MM.1S (cell line): Measurements from ENCODE around the gene MOSMO.

Experiments used
- DNase-seq: peaks from one replicate; pipeline ENCODE4 v3.0.0-alpha.2; 2015
- H2AFZ ChIP-seq: fragments of 300-600 bp; sonication (generic); 2 replicates; pipeline ENCODE4 v1.6.0; 2016; ENCODE audit warnings: antibody characterized with exemption, low read length
- H3F3A ChIP-seq: fragments of 300-600 bp; sonication (generic); 2 replicates; pipeline ENCODE4 v1.6.1; 2016; ENCODE audit warnings: mild to moderate bottlenecking, antibody characterized with exemption, low read length, moderate library complexity, mixed read lengths; ENCODE audit not compliant: insufficient read depth
- H3K27ac ChIP-seq: fragments of 300-600 bp; sonication (generic); 2 replicates; pipeline ENCODE4 v1.5.1; 2016; ENCODE audit warnings: mild to moderate bottlenecking, low read length
- H3K27me3 ChIP-seq: fragments of 300-600 bp; sonication (generic); replicated peaks from 2 replicates; pipeline ENCODE4 v1.6.0; 2016; ENCODE audit warnings: low read length; ENCODE audit not compliant: insufficient read depth
- H3K36me3 ChIP-seq: fragments of 300-600 bp; sonication (generic); replicated peaks from 2 replicates; pipeline ENCODE4 v1.6.1; 2016; ENCODE audit warnings: mild to moderate bottlenecking, low read length, mixed read lengths; ENCODE audit not compliant: insufficient read depth
- H3K4me1 ChIP-seq: fragments of 300-600 bp; sonication (generic); 2 replicates; pipeline ENCODE4 v1.6.1; 2016; ENCODE audit warnings: low read length, mixed read lengths
- H3K4me2 ChIP-seq: fragments of 300-600 bp; sonication (generic); 2 replicates; pipeline ENCODE4 v1.6.0; 2016; ENCODE audit warnings: low read depth, low read length
- H3K4me3 ChIP-seq: fragments of 300-600 bp; sonication (generic); 2 replicates; pipeline ENCODE4 v1.5.1; 2016; ENCODE audit warnings: low read length, mixed read lengths
- H3K79me2 ChIP-seq: fragments of 300-600 bp; sonication (generic); 2 replicates; pipeline ENCODE4 v1.6.1; 2016; ENCODE audit warnings: mixed run types, low read length, mixed read lengths
- H3K9ac ChIP-seq: fragments of 300-600 bp; sonication (generic); 2 replicates; pipeline ENCODE4 v1.6.1; 2016; ENCODE audit warnings: low read length, mixed read lengths
- H3K9me2 ChIP-seq: fragments of 300-600 bp; sonication (generic); replicated peaks from 2 replicates; pipeline ENCODE4 v1.6.1; 2016; ENCODE audit warnings: mild to moderate bottlenecking, low read length, mixed read lengths; ENCODE audit not compliant: insufficient read depth
- H3K9me3 ChIP-seq: fragments of 300-600 bp; sonication (generic); replicated peaks from 2 replicates; pipeline ENCODE4 v1.6.1; 2016; ENCODE audit warnings: mild to moderate bottlenecking, low read length, mixed read lengths; ENCODE audit not compliant: insufficient read depth
- H4K20me1 ChIP-seq: fragments of 300-600 bp; sonication (generic); 2 replicates; pipeline ENCODE4 v1.6.1; 2016; ENCODE audit warnings: mild to moderate bottlenecking, low read length, moderate library complexity, mixed read lengths; ENCODE audit not compliant: insufficient read depth
- EZH2 ChIP-seq: fragments of 300-600 bp; sonication (generic); optimal IDR thresholded peaks from 2 replicates; pipeline ENCODE3; 2017; ENCODE audit warnings: low read depth, mild to moderate bottlenecking, antibody characterized with exemption, low read length, mixed read lengths
- EZH2phosphoT487 ChIP-seq: fragments of 300-600 bp; sonication (generic); IDR thresholded peaks from 2 replicates; pipeline ENCODE4 v1.6.1; 2018; ENCODE audit warnings: antibody characterized with exemption, low read length
- TF ChIP-seq, protein P1 (sequence below): fragments of 300-600 bp; sonication (generic); IDR thresholded peaks from 2 replicates; pipeline ENCODE4 v1.5.1; 2016; ENCODE audit warnings: antibody characterized with exemption, low read length, mixed read lengths

MOSMO gene

DNA sequence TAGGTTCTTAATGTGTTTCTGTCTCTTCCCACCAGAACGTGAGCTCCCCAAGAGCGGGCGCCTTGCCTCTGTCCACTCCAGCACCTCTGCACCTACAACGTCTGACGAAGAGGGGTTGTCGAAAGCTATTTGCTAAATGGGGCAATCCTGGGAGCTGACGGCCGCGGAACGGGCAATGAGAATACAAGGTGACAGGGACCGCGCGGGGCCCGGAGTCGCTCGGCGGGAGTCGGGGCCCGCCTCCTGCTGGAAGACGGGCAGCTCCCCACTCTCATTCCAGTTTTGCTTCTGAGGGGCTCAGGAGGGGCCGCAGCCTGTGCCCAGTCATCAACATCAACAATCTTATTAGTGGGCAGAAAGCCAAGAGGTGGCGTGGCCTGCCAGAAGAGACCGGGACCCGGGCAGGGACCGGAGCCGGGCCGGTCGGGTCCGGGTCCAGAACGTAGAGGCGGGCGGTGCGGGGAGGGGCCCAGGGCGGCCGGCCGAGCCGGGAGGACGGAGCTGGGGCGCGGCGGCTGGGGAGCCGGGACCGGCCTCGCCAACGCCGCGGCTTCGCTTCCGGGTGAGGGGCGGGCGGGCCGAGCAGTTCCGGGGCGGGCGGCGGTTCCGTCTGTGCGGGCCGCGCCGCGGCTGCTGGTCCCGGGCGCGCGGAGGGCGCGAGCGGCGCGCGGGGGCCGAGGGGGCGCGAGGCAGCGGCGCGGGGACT lies at the start of gene MOSMO:
Gene MOSMO (plus strand): TSS at position 603 of the 706 bp plus-strand sequence. CDS start 191 bp downstream, outside the sequence.
- peak within 1 kb of the TSS; percentile 98 for H2AFZ ChIP-seq
- H3K4me2 ChIP-seq: peak within 1 kb of the TSS; percentile 98
- peak; percentile 65 for DNase-seq
- H3K36me3 ChIP-seq: no peaks in the 10 kb centered on the region
- peaks cover 6% of the 10 kb centered on the region; the same call in 1 of the 2 replicates for H3F3A ChIP-seq
- no peak for TF ChIP-seq EZH2phosphoT487
- TF ChIP-seq, protein P1, sequence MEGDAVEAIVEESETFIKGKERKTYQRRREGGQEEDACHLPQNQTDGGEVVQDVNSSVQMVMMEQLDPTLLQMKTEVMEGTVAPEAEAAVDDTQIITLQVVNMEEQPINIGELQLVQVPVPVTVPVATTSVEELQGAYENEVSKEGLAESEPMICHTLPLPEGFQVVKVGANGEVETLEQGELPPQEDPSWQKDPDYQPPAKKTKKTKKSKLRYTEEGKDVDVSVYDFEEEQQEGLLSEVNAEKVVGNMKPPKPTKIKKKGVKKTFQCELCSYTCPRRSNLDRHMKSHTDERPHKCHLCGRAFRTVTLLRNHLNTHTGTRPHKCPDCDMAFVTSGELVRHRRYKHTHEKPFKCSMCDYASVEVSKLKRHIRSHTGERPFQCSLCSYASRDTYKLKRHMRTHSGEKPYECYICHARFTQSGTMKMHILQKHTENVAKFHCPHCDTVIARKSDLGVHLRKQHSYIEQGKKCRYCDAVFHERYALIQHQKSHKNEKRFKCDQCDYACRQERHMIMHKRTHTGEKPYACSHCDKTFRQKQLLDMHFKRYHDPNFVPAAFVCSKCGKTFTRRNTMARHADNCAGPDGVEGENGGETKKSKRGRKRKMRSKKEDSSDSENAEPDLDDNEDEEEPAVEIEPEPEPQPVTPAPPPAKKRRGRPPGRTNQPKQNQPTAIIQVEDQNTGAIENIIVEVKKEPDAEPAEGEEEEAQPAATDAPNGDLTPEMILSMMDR: no peak
- no peak for TF ChIP-seq EZH2
- no peaks in the 10 kb centered on the region for H4K20me1 ChIP-seq
- no peaks in the 10 kb centered on the region for H3K27me3 ChIP-seq
- H3K79me2 ChIP-seq: peaks cover 40% of the 10 kb centered on the region
- H3K4me1 ChIP-seq: peaks cover 7% of the 10 kb centered on the region; the same call in 1 of the 2 replicates
- peak within 1 kb of the TSS; percentile 92 for H3K4me3 ChIP-seq
- peak within 1 kb of the TSS; percentile 79 for H3K9ac ChIP-seq
- H3K27ac ChIP-seq: peak within 1 kb of the TSS; percentile 21; the same call in 1 of the 2 replicates
- H3K9me2 ChIP-seq: no peaks in the 10 kb centered on the region
- H3K9me3 ChIP-seq: no peaks in the 10 kb centered on the region

DNA sequence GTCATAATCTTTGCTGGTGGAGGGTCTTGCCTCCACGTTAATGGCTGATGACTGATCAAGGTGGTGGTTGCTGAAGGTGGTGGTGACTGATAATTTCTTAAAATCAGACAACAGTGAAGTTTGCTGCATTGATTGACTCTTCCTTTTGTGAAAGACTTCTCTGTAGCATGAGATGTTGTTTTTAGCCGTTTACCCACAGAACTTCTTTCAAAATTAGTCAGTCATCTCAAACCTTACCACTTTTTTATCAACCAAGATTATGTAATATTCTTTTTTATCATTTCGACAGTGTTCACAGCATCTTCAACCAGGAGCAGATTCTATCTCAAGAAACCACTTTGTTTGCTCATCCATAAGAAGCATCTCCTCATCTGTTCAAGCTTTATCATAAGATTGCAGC lies 48.9 kb upstream of the MOSMO start:
- no peak for DNase-seq
- H4K20me1 ChIP-seq: no peaks in the 10 kb centered on the region
- peaks cover 9% of the 10 kb centered on the region; the same call in 1 of the 2 replicates for H3K4me1 ChIP-seq
- H3K36me3 ChIP-seq: peaks cover 13% of the 10 kb centered on the region; the same call in 1 of the 2 replicates
- no peaks in the 10 kb centered on the region for H3K9me3 ChIP-seq
- no peaks in the 10 kb centered on the region for H3K27me3 ChIP-seq
- no peak overlapping the region for H3K9ac ChIP-seq
- no peaks in the 10 kb centered on the region for H3F3A ChIP-seq
- no peak overlapping the region for H3K4me2 ChIP-seq
- H3K4me3 ChIP-seq: no peak overlapping the region
- H3K9me2 ChIP-seq: no peaks in the 10 kb centered on the region
- H2AFZ ChIP-seq: no peak overlapping the region
- TF ChIP-seq EZH2 (no peak), EZH2phosphoT487 (no peak)
- TF ChIP-seq, protein P1: no peak
- peaks cover 39% of the 10 kb centered on the region for H3K79me2 ChIP-seq
- no peak overlapping the region for H3K27ac ChIP-seq

DNA sequence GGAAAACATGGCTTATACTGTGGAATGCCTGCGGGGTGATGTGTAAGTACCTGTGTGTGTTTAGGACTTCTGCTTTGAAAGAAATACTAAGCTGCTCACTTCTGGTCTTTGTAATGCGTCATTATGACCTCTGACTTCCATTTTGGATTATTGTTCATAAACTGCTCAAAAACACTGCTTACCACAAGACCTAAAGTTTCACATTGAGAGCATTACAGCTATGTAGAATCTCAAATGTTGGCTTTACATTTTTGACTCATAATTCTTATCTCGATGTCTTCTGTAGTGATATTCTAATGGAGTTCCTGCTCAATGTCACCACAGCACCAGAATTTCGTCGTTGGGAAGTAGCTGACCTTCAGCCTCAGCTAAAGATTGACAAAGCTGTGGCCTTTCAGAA lies 45.4 kb upstream of the MOSMO start:
- H4K20me1 ChIP-seq: no peaks in the 10 kb centered on the region
- no peak for TF ChIP-seq EZH2
- TF ChIP-seq, protein P1: no peak
- no peak for TF ChIP-seq EZH2phosphoT487
- H3F3A ChIP-seq: 0 out of 2 replicates have a peak, but pooled peaks cover 3% of the 10 kb centered on the region
- no peaks in the 10 kb centered on the region for H3K4me1 ChIP-seq
- no peaks in the 10 kb centered on the region for H3K9me3 ChIP-seq
- H3K9me2 ChIP-seq: no peaks in the 10 kb centered on the region
- no peak overlapping the region for H3K27ac ChIP-seq
- DNase-seq: no peak
- no peak overlapping the region for H2AFZ ChIP-seq
- no peak overlapping the region for H3K9ac ChIP-seq
- H3K79me2 ChIP-seq: peaks cover 5% of the 10 kb centered on the region; the same call in 1 of the 2 replicates
- H3K4me2 ChIP-seq: no peak overlapping the region
- no peak overlapping the region for H3K4me3 ChIP-seq
- H3K36me3 ChIP-seq: peaks cover 29% of the 10 kb centered on the region; the same call in 1 of the 2 replicates
- no peaks in the 10 kb centered on the region for H3K27me3 ChIP-seq
